Fibroblast of skin of back (primary cell): Measurements from ENCODE around the gene MED4. TPM values are rescaled to one million over a fixed set of nuclear protein-coding genes. Genes with fewer than 3 reads are reported as not detected.
A peak's percentile ranks its signal among the peaks of the same experiment; 100 is the strongest.

Source experiments
- DNase-seq: peaks from one replicate; pipeline ENCODE4 v3.0.0-alpha.2; 2013
- polyA plus RNA-seq, 2 experiments: library from polyadenylated mRNA; unstranded; fragments of 120-200 nt; gene quantifications; one replicate each; pipeline ENCODE4 v1.2.1, GENCODE V29; 2013; ENCODE audit not compliant: insufficient read length in 2 of 2

MED4 gene, protein sequence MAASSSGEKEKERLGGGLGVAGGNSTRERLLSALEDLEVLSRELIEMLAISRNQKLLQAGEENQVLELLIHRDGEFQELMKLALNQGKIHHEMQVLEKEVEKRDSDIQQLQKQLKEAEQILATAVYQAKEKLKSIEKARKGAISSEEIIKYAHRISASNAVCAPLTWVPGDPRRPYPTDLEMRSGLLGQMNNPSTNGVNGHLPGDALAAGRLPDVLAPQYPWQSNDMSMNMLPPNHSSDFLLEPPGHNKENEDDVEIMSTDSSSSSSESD
- 44.7 TPM for polyA plus RNA-seq (2013, experiment 1 of 2; ENCODE audit: insufficient read length)
- polyA plus RNA-seq (2013, experiment 2 of 2; ENCODE audit: insufficient read length) = 41.9 TPM

DNA sequence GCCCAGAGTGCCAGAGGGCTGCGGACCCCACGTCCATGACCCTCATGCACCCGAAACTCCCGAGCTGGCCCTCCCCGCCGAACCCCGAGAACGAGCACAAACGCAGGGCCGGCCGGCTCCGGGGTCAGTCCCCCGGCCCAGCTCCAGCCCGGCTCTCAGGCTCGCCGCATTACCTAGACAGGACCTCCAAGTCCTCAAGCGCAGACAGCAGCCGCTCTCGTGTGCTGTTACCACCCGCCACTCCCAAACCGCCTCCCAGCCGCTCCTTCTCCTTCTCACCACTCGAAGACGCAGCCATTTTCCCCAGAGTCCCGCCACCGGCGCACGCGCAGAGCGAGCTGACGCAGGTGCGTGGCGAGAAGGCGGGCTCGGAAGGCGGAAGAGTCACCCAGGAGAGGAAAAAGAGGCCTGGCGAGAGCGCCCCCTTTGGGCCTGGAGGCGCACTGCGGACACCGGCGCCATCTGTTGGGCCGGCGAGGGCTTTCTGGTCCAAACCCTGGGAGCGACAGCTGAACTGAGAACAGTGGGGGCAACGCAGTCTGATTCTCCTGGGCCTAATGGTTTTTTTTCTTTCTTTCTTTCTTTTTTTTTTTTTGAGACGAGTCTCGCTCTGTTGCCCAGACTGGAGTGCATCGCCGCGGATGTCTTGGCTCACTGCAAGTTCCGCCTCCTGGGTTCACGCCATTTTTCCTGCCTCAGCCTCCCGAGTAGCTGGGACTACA lies at the start of gene MED4:
Gene MED4, minus strand, starts transcription at position 324 of the 722 bp plus-strand sequence. Its CDS starts 26 bp downstream, at position 298.
- DNase-seq = peak; percentile 93

DNA sequence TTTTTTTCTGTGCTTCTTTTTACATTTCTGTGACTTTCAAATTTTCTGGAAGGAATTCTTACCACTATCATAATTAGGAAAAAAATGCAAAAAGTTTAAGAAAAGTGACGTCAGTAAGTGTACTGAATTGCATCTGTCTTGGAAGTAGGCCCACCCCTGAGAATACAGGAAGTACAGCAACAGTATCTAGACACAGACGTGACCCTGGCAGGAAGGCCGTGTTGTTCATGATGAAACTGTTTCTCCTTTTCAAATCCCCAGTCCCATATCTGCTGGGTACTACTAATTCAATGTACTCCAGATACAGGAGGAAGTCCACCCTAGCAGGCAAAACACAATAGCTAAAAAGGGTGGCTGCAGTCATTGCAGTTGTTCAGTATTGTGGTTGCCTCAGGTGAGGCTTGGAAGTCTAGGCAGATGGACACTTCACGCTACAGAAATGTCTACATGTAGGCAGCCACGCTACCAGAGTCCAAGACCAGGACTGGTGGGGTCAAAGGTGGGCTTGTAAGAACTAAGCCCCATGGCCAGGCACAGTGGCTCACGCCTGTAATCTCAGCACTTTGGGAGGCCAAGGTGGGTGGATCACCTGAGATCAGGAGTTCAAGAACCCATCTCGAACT lies 49.6 kb upstream of the MED4 start:
- peak; percentile 12 for DNase-seq

DNA sequence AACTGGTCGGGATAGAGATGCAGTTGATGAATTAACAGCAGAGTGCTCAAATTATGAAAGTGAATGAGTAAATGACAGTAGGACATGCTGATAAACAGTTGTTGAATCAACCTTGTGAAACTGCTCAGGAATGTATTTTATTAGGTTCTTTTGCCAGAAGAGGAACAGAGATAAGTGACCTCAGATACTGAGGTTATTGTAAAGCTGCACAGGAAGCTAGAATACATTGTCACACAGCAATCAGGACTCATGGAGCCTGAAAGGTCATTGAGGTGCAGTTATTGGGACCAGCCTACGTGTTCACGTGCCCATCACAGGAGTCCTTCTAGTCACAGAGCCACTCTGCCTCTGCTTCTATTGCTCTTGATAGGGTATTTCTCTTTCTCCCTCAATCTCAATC lies 47.5 kb upstream of the MED4 start:
- no peak for DNase-seq

DNA sequence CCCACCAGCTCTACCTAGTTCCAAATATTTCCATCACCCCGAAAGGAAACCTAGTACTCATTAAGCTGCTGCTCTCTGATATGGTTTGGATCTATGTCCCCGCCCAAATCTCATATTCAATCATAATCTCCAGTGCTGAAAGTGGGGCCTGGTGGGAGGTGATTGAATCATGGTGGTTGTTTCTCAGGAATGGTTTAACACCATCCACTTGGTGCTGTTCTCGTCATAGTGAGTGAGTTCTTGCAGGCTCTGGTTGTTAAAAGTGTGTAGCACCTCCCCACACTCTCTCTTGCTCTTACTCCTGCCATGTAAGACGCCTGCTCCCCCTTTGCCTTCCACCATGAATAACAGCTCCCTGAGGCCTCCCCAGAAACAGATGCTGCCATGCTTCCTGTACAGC lies 43.4 kb upstream of the MED4 start:
- DNase-seq = no peak

DNA sequence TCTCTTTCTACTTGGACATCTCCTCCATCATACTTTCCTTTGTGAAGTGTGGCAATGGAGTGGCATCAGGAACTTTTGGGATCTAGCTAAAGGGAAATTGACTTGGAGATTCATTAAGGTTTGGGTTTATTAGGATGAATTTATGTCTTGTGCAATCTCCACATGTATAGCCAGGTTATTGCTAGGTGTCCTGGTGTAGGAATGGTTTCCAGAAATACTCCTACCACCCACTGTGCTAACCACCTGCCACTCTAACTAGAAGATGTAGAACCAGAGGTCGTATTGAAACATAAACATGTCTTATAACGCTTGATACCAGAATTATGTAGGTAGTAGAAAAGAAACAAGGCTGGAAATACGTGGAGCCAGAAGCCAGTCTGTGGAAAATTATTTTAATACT lies 38.1 kb upstream of the MED4 start:
- DNase-seq = no peak

DNA sequence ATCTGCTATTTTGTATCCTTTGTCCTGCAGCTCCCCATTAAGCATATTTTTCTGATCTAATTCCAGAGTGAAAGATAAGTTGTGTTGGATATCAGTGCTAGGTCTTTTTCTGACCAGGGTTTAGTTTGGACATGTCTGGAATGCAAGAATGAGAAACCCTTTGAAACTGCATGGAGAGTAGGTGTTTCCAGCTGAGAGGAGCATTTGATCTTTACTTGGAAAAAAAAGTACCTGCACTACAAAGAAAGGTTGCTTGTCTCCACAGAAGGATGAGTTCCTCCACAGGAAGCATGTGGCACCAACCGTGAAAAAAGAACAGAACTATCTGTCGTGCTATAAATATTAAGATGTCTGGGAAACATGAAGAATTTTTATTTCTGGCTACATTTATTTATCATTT lies 36.6 kb upstream of the MED4 start:
- no peak for DNase-seq

DNA sequence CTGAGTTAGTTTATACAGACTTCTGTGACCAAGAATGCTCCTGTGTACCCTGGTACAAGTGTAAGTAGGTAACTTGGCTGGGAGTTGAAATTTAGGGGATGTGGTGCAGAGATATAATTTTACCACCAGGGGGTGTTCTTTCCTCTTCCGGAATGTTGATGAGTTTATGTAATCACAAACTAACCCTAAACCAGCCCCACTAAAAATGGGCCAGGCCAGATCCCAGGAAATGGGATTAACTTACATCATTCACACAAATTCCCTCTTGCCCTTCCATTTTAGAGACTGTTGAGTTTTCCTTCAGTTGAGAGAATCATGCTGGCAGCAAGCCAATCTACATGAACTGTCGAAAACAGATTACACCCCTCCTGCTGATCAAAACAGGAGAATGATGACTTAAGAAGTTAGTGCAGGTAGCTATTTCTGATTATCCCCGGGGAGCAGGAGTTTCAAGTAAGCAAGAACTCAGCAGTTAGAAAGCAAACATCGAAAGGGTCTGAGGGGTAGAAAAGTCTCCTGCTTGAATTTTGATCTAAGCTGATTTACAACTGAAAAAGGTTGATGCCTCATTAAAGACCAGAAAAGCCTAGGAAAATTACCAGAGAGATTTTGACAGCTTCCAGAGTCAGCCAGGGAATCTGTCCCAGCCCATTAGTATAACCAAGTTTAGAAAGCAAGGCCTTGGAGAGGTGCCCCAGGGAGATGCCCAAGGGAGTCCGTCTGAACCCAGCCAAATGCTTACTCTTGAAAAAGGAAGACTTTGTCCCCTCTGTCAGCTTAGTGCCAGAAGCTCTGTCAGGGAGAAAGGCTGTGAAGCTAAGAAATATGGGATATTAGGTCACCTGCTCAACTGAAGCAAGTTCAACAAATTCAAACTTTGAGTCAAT lies 32.3 kb upstream of the MED4 start:
- peak; percentile 58 for DNase-seq

DNA sequence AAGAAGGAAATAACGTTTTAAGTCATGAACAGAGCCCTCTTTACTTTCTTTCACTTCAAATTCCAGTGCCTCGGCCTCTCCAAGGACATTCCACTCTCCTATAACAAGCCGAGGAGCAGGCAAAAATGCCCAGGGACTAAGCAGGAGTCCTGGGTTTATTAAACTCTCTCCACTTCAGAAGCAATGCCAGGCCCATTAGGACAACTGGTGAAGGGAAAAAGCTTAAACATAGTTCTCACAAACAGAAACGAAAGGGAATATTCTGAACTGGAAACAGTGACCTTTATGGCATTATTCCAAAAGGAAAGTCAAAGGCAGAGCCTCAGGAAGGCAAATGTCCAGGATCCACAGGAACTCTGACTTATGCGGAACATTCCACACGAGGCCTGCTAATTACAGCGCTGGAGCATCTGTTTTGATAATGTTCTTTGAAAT lies 30.9 kb upstream of the MED4 start:
- DNase-seq = no peak

DNA sequence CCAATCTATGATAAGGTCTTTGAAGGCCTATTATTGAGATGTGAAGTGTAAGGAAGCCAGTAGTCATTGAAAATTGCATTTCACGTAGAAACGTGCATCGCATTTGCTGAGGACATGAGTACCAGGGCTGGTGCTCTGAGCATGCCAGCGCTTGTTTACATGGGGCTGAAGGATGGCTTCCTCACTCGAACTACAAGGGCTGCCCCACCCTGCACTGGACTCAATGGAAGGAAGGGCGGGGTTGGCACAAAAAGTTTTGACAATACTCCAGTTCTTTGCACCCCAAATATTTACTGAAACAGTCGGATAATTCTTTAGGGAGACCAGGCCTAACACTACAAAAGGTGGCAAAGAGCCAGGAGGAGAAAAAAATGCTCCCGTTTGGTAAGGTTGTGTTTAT lies 28.9 kb upstream of the MED4 start:
- DNase-seq = no peak

DNA sequence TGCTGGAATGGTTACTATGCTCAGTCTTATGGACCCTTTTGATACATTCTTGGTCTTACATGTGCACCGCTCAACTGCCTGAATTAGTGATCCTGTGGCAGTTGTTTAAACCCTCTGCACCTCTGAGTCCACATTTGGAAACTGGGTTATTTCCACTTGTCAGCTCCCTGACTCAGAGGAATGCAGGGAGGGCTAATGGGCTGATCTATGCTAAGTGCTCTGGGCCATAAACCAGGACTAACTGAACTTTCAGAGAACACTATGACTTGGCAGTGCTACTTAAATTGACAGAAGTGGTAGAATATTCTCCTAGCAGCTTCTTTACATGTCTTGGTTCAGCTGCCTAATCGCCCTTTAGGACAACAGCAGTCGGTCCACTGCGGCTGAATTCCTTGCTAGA lies 26.8 kb upstream of the MED4 start:
- DNase-seq = no peak

DNA sequence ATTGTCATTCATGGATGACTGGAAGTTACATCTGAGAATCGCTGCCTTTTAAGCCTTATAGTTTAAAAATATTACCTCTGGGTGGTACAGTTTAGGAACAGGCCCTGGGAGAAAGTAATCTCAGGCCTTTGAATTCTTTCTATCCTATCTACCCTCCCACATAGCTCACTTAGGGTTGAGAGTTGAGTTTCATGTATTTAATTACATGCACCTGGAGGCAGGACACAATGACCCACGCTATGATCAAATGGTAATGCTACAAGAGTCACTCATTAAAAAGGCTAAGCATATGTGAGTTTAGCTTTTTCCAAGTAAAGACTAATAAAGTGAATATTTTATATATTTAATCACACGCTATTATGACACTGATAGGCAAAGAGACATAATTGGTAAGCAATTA lies 25.3 kb upstream of the MED4 start:
- DNase-seq = no peak

DNA sequence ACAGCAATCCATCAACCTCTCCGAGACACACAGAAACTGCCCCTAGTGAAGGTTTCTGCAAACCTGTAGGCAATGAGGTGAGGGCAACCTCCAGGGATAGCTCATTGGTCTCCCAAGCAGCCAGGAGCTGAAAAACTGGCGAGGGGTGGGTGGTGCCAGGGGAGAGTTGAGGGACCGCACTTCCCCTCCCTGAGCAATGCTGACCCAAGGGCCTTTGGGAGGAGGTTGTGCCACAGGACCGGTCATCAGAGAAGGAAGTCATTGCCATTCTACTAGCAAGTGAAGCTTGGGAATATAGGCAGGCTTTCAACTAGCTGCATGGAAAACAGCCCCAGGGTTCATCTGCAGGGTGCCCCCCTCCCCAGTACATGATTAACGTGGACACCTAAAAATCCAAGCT lies 23.1 kb upstream of the MED4 start:
- no peak for DNase-seq

DNA sequence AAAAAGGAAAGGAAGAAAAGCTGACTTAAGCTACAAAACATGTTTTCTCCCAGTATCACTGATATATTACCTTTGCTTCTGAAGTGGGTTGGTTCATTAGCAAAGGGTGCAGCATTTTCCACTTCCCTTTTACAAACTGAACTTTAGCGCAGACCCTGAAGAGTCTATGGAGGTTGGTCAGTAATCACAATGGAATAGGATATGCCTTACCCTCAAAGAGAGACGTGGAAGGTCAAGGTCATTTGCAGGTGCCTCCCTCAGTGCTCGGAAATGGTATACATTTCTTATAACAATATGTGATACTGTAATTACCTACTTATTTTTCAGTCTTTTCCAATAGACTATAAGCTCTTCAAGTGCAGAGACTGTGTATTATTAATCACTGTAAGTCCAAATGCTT lies 21.9 kb upstream of the MED4 start:
- DNase-seq = no peak

DNA sequence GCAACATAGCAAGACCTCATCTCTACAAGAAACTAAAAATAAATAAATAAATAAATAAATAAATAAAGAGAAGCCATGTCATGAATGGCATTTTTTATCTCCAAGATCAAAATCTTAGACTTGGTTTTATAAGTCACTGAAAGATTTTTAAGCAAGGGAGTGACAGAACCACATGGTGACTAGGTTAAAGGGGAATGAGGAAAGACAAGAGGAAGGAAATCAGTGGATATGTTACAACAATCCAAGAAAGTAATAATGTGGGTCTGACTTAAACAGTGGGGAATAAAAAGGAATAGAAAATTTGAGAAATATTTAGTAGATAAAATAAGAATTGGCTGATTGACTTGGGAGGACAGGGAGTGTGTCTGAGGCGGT lies 18.8 kb upstream of the MED4 start:
- DNase-seq = no peak

DNA sequence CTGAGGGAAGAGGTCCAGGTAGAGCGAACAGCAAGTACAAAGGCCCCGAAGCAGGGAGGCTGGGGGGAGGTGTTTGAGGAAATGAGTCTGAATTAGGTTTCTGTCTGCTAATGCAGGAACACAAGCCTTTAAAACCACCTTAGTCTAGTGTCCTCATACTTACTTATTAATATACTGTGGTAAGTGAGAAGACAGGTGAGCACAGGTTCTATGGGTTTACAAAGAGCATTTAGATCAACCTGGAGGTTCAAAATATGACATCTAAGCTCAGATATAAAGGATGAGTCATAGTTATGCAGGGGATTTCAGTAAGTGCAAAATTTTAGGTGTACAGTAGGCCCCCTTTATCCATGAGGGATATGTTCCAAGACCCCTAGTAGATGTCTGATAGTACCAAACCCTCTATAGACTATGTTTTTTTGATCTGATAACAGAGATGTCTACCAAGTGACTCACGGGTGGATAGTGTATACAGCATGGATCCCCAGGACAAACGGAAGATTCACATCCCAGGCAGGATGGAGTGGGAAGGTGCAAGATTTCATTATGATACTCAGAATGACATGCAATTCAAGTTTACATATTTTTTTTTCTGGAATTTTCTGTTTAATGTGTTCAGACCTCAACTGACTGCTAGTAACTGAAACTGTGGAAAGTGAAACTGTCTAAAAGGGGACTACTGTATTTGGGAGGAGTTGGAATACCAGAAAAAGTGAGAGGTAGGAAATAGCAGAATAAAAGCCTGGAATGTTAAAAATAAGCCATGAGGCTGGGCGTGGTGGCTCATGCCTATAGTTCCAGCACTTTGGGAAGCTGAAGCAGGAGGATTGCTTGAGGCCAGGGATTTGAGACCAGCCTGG lies 18.2 kb upstream of the MED4 start:
- DNase-seq = no peak

DNA sequence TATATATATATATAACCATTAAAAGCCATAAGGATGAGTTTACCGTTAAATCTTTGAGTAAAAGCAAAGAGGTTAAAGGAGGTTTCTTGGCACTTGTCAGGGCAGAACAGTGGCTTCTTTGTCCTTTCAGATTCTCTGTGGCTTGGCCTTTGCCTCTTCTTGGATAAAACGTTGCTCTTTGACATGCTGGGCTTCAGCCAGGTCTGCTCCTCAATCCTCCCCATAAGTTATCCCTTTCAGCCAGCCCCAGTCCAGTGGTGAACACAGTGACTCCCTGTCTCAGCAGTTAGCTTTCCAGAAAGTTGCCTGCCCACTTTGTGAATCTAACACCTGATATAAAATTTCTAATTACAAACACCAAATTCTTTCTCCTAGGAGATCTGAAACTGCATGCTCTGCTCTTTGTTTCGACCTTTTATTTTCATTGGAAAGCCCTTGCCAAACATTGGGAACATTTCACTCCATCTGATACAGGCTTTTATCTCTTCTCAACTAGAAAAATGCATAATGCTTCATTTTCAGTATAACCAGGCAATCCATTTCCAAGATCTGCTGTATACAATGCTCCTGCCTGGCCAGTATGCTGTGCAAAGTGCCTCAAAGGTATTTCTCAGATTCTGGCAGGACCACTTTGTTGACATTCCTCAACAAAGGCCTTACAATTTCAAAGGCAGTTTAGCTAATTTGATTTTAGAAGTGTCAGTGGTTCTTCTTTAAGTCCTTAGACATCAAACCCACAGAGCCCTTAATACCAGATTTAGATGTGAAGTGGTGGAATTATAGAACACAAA lies 16.2 kb upstream of the MED4 start:
- DNase-seq = no peak

DNA sequence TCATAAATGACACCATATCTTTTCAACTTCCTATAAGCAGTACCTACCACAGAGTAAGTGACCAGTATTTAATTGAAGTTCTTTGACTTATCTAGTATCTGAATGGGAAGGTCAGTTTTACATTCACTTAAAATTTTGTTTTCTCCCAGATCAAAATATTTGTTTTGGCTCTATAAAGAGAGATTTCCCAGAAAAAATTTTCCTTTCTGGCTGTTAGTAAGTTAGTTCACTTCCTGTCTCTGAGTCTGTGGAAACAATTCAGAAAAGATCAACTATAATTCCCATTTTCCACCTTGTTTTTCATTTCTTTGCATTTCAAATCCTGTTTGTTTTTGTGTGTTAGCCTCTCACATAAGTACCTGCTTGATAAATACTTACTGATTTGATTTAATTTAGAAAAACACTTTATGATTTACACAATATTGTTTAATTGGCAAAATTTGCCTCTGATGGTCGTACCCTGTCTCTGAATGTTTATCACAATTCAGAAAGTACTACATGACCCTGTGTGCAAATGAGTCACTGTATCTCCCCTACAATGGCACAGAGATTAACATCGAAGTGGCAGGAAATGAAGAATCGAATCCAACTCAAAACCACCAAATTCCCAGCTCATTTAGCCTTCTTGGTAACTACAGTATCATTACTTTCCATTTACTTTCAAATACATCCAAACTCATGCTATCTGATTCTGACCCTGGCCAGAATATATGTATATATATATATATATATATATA lies 15.4 kb upstream of the MED4 start:
- no peak for DNase-seq

DNA sequence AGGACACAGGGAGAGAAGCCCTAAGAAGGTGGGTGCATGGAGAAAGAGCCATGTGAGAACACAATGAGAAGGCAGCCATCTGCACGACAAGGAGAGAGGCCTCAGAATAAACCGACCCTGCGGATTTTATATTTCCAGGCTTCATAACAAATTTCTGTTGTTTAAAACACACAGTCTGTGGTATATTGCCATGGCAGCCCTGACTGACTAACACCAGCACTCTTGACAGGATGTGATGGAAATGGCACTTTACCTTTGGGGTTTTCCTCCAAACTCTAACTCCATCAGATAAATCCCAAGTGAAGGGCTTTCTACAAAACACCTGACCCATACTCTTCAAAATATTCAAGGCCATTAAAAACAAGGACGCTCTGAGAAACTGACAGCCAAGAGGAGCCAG lies 13.2 kb upstream of the MED4 start:
- no peak for DNase-seq

DNA sequence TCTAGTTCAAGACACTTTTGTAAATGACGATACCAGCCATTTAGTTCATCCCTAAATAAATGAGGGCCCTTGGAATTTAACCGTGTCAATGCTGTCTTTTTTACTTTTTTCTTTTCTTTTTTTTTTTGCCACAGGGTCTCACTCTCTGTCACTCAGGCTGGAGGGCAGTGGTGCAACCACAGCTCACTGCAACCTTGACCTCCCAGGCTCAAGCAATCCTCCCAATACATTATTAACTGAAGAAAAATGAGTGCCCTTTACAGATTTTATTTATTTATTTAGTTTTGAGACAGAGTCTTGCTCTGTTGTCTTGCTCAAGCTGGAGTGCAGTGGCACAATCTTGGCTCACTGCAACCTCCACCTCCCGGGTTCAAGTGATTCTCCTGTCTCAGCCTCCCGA lies 2.9 kb upstream of the MED4 start:
- DNase-seq = no peak

DNA sequence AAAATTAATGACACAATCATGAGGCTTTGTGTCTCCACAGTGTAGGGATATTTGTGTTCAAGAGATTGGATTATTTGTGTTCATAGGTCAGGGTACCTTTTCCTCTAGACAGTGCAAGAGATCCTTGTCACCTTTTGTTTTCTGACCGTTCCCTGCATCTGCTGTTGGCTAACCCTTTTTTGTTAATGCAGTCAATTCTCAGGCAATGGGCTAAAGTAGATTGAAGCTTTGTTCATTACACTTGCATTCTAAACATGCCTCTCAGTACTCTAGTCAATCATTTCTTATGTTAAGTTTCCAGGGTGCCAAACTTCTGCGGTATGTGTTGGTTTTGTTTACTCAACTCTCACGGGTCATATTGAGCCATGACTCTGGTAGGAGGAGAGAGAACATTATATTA lies 1.8 kb upstream of the MED4 start:
- no peak for DNase-seq
